Measurements from ENCODE around the gene OR2W1.

Gene OR2W1, protein sequence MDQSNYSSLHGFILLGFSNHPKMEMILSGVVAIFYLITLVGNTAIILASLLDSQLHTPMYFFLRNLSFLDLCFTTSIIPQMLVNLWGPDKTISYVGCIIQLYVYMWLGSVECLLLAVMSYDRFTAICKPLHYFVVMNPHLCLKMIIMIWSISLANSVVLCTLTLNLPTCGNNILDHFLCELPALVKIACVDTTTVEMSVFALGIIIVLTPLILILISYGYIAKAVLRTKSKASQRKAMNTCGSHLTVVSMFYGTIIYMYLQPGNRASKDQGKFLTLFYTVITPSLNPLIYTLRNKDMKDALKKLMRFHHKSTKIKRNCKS

DNA sequence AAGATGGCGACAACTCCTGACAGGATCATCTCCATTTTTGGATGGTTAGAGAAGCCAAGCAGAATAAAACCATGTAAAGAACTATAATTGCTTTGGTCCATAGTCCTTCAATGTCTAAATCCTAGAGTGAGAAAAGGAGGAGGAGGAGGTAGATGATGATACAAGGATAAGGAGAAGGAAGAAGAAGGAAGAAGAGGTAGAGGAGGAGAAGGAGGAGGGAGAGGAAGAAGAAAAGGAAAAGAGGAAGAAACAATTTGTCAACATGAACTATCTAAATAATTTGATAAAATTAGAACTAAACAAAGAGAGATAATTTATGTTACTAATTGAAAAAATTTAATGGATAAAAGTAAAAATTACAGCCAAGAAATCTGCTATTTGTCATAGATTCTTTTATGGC, at the start of gene OR2W1:
Gene OR2W1 (minus strand): TSS at position 101 of the 400 bp plus-strand sequence. CDS start 0 bp downstream, at position 101.
- Histone ChIP-seq H3K9me2 (replicated peaks; ENCODE audit: insufficient read depth, low read length) (no peaks in the 10 kb centered on the region), H3K27me3 (replicated peaks; ENCODE audit: insufficient read depth, low read length) (no peaks in the 10 kb centered on the region)

DNA sequence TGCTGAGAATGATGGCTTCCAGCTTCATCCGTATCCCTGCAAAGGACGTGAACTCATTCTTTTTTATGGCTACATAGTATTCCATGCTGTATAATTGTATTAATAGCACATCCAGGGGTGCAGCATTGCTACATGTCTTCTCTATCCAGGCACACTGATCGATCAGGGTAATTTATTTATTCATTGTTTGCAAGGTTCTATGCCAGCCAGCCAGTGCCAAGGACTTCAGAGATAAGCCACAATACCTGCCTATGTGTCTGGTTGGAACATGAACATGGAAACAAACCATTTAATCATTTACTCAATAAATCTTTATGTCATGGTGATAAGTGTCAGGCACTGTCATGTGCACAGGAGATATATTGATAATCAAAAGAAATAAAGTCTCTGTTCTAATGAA, 48.0 kb upstream of the OR2W1 start:
- Histone ChIP-seq H3K79me2 (ENCODE audit: low read length) (no peaks in the 10 kb centered on the region), H3K4me3 (ENCODE audit: low read length) (no peak overlapping the region), H3K9me3 (replicated peaks; ENCODE audit: insufficient read depth, low read length) (no peaks in the 10 kb centered on the region), H3K4me2 (ENCODE audit: low read depth, low read length) (no peak overlapping the region), H2AFZ (ENCODE audit: low read length) (no peak overlapping the region), H3K27me3 (replicated peaks; ENCODE audit: insufficient read depth, low read length) (no peaks in the 10 kb centered on the region), H3K27ac (ENCODE audit: low read length) (no peak overlapping the region), H3K36me3 (replicated peaks; ENCODE audit: insufficient read depth, low read length) (no peaks in the 10 kb centered on the region), H3K9ac (ENCODE audit: low read length) (no peak overlapping the region), H4K20me1 (ENCODE audit: insufficient read depth, low read length) (no peaks in the 10 kb centered on the region), H3K4me1 (ENCODE audit: low read length) (no peaks in the 10 kb centered on the region), H3K9me2 (replicated peaks; ENCODE audit: insufficient read depth, low read length) (no peaks in the 10 kb centered on the region), H3F3A (ENCODE audit: insufficient read depth, low read length) (no peaks in the 10 kb centered on the region)
- DNase-seq = no peak
- TF ChIP-seq EZH2 (optimal IDR thresholded peaks at IDR 0.05; ENCODE audit: low read depth, low read length) = no peak

More for the DNA sequence above, at the start of gene OR2W1:
- Histone ChIP-seq H3K9ac (ENCODE audit: low read length) (no peak within 1 kb of the TSS), H3K4me3 (ENCODE audit: low read length) (no peak within 1 kb of the TSS), H3K79me2 (ENCODE audit: low read length) (no peaks in the 10 kb centered on the region), H3F3A (ENCODE audit: insufficient read depth, low read length) (no peaks in the 10 kb centered on the region), H3K27ac (ENCODE audit: low read length) (no peak within 1 kb of the TSS), H4K20me1 (ENCODE audit: insufficient read depth, low read length) (no peaks in the 10 kb centered on the region), H2AFZ (ENCODE audit: low read length) (no peak within 1 kb of the TSS), H3K36me3 (replicated peaks; ENCODE audit: insufficient read depth, low read length) (no peaks in the 10 kb centered on the region), H3K4me1 (ENCODE audit: low read length) (no peaks in the 10 kb centered on the region), H3K9me3 (replicated peaks; ENCODE audit: insufficient read depth, low read length) (no peaks in the 10 kb centered on the region), H3K4me2 (ENCODE audit: low read depth, low read length) (no peak within 1 kb of the TSS)
- TF ChIP-seq EZH2phosphoT487 (IDR thresholded peaks at IDR 0.05; ENCODE audit: low read length) (no peak), EZH2 (optimal IDR thresholded peaks at IDR 0.05; ENCODE audit: low read depth, low read length) (no peak)
- TF ChIP-seq, protein P1, sequence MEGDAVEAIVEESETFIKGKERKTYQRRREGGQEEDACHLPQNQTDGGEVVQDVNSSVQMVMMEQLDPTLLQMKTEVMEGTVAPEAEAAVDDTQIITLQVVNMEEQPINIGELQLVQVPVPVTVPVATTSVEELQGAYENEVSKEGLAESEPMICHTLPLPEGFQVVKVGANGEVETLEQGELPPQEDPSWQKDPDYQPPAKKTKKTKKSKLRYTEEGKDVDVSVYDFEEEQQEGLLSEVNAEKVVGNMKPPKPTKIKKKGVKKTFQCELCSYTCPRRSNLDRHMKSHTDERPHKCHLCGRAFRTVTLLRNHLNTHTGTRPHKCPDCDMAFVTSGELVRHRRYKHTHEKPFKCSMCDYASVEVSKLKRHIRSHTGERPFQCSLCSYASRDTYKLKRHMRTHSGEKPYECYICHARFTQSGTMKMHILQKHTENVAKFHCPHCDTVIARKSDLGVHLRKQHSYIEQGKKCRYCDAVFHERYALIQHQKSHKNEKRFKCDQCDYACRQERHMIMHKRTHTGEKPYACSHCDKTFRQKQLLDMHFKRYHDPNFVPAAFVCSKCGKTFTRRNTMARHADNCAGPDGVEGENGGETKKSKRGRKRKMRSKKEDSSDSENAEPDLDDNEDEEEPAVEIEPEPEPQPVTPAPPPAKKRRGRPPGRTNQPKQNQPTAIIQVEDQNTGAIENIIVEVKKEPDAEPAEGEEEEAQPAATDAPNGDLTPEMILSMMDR (IDR thresholded peaks at IDR 0.05; ENCODE audit: low read length) = no peak
- no peak for DNase-seq

DNA sequence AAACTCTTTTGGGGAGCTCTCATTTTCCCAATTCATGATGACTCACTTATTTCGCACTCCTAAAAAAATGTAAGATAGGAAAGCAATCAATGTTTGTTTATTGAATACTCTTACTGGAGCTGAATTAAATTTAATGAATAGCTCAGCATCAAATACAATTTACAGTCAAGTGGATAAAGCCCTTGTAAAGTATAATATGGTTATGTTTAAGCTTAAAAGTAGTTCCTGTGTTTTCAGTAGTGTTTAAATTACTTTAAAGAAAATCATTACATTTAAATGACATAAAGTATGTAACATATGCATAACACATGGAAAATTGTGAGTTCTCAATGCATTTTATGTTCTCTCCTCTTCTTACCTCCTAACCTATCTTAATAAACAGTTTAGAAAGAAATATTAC, 42.2 kb upstream of the OR2W1 start, which contains the start of gene OR2B3:
Gene OR2B3 (minus strand): TSS at position 101 of the 400 bp plus-strand sequence. CDS start 65 bp downstream, at position 36.
- TF ChIP-seq, protein P1 (IDR thresholded peaks at IDR 0.05; ENCODE audit: low read length) = no peak
- TF ChIP-seq EZH2phosphoT487 (IDR thresholded peaks at IDR 0.05; ENCODE audit: low read length) (no peak), EZH2 (optimal IDR thresholded peaks at IDR 0.05; ENCODE audit: low read depth, low read length) (no peak)

DNA sequence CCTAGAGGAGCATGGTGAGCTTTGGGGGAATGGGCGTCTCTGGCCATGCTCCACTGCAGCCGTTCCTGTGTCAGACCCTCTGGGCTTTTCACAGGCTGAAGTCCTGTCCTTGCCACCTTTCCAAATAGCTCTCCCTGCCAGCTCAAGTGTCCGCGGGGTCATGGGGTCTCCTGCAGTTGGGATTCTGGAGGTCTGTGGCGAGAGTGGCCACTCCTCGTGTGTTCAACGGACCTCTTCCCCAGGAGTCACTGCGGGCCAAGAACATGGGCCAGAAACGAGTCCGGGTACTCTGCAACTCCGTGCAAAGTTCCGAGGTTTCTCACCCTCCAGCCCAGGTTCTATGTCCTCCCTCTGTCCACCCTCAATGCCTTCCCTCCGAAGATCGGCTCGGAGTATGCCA, 37.5 kb upstream of the OR2W1 start:
- no peak for TF ChIP-seq EZH2phosphoT487 (IDR thresholded peaks at IDR 0.05; ENCODE audit: low read length)

More for the DNA sequence above, 42.2 kb upstream of the OR2W1 start, which contains the start of gene OR2B3:
- H3K4me1 ChIP-seq (ENCODE audit: low read length) = no peaks in the 10 kb centered on the region
- H3F3A ChIP-seq (ENCODE audit: insufficient read depth, low read length) = no peaks in the 10 kb centered on the region
- no peak within 1 kb of the TSS for H3K4me2 ChIP-seq (ENCODE audit: low read depth, low read length)
- no peaks in the 10 kb centered on the region for H3K9me2 ChIP-seq (replicated peaks; ENCODE audit: insufficient read depth, low read length)
- H3K9me3 ChIP-seq (replicated peaks; ENCODE audit: insufficient read depth, low read length) = no peaks in the 10 kb centered on the region
- no peaks in the 10 kb centered on the region for H4K20me1 ChIP-seq (ENCODE audit: insufficient read depth, low read length)
- no peaks in the 10 kb centered on the region for H3K36me3 ChIP-seq (replicated peaks; ENCODE audit: insufficient read depth, low read length)
- H2AFZ ChIP-seq (ENCODE audit: low read length) = no peak within 1 kb of the TSS
- H3K9ac ChIP-seq (ENCODE audit: low read length) = no peak within 1 kb of the TSS
- H3K79me2 ChIP-seq (ENCODE audit: low read length) = no peaks in the 10 kb centered on the region
- H3K27ac ChIP-seq (ENCODE audit: low read length) = no peak within 1 kb of the TSS
- H3K27me3 ChIP-seq (replicated peaks; ENCODE audit: insufficient read depth, low read length) = no peaks in the 10 kb centered on the region
- no peak within 1 kb of the TSS for H3K4me3 ChIP-seq (ENCODE audit: low read length)
- no peak for DNase-seq

More for the DNA sequence above, 37.5 kb upstream of the OR2W1 start:
- H2AFZ ChIP-seq (ENCODE audit: low read length) = no peak overlapping the region
- H3F3A ChIP-seq (ENCODE audit: insufficient read depth, low read length) = no peaks in the 10 kb centered on the region
- no peak for DNase-seq
- no peaks in the 10 kb centered on the region for H3K4me1 ChIP-seq (ENCODE audit: low read length)
- H3K9me2 ChIP-seq (replicated peaks; ENCODE audit: insufficient read depth, low read length) = no peaks in the 10 kb centered on the region
- no peak overlapping the region for H3K9ac ChIP-seq (ENCODE audit: low read length)
- H3K27ac ChIP-seq (ENCODE audit: low read length) = no peak overlapping the region
- H3K79me2 ChIP-seq (ENCODE audit: low read length) = no peaks in the 10 kb centered on the region
- H3K4me2 ChIP-seq (ENCODE audit: low read depth, low read length) = no peak overlapping the region
- no peaks in the 10 kb centered on the region for H3K9me3 ChIP-seq (replicated peaks; ENCODE audit: insufficient read depth, low read length)
- no peaks in the 10 kb centered on the region for H3K36me3 ChIP-seq (replicated peaks; ENCODE audit: insufficient read depth, low read length)
- no peaks in the 10 kb centered on the region for H3K27me3 ChIP-seq (replicated peaks; ENCODE audit: insufficient read depth, low read length)
- H4K20me1 ChIP-seq (ENCODE audit: insufficient read depth, low read length) = no peaks in the 10 kb centered on the region
- H3K4me3 ChIP-seq (ENCODE audit: low read length) = no peak overlapping the region
